IPS-18a (cell line): ENCODE data around the gene ACTG2.

Source experiments
- H3K27ac ChIP-seq: one replicate; pipeline ENCODE4 v1.5.1; 2013; ENCODE audit warnings: low read length
- H3K27me3 ChIP-seq: one replicate; pipeline ENCODE4 v1.6.1; 2013; ENCODE audit warnings: mild to moderate bottlenecking, low read length; ENCODE audit not compliant: control insufficient read depth, insufficient read depth
- H3K36me3 ChIP-seq: one replicate; pipeline ENCODE4 v1.6.1; 2013; ENCODE audit warnings: low read depth, low read length; ENCODE audit not compliant: control insufficient read depth
- H3K4me1 ChIP-seq: one replicate; pipeline ENCODE4 v1.6.1; 2013; ENCODE audit warnings: low read depth, low read length; ENCODE audit not compliant: control insufficient read depth
- H3K4me3 ChIP-seq: one replicate; pipeline ENCODE4 v1.5.1; 2013; ENCODE audit warnings: low read length
- H3K9ac ChIP-seq: one replicate; pipeline ENCODE4 v1.6.1; 2013; ENCODE audit warnings: mild to moderate bottlenecking, low read length, moderate library complexity
- H3K9me3 ChIP-seq: one replicate; pipeline ENCODE4 v1.6.1; 2013; ENCODE audit warnings: low read depth, low read length; ENCODE audit not compliant: control insufficient read depth

Gene ACTG2

DNA sequence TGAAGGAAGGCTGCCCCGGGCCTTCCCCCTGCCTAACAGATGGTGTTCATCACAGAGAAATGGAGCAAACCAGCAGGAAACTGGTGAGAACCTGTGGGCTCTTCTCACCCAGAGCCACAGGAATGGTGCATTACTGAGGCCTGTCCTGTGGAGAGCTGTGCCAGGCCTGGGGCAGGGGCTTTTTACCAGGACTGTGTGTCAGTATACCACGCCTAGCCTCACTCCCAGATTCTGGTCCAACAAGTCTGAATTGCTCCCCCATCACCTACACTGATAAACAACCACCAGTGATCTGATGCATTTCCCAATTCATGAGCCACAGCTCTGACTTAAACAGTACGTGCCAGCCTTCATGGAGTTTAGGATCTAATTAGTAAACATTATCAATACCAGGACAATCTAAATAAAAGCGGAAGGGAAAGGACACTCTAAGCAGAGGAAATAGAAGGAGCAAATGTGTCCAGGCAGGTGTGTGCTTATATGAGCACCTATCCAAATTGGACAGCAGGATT, 24.9 kb downstream of the ACTG2 start:
- Histone ChIP-seq H3K9me3 (no peaks in the 10 kb centered on the region), H3K4me3 (no peak overlapping the region), H3K36me3 (no peaks in the 10 kb centered on the region), H3K4me1 (peaks cover 3% of the 10 kb centered on the region), H3K9ac (no peak overlapping the region), H3K27ac (no peak overlapping the region), H3K27me3 (peaks cover 5% of the 10 kb centered on the region)

DNA sequence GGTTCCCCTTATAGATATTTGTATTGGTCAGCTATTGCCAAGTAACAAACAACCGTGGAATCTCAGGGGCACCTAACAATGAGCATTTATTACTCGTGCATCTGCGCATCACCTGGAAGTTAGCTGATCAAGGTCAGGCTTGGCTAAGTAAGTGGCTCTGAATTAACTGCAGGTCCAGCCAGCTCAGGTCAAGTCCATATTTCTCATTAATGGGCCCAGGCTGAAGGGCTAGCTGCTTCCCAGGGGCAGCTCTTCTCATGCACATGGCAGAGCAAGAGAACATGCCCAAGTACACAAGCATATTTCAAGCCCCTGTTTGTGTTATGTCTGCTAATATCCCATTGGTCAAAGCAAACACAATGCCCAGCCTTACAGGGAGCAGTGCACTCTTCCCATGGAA, 26.0 kb downstream of the ACTG2 start:
- Histone ChIP-seq H3K9ac (no peak overlapping the region), H3K4me1 (peaks cover 3% of the 10 kb centered on the region), H3K4me3 (no peak overlapping the region), H3K27me3 (peaks cover 5% of the 10 kb centered on the region), H3K27ac (no peak overlapping the region), H3K9me3 (no peaks in the 10 kb centered on the region), H3K36me3 (no peaks in the 10 kb centered on the region)

- no peaks in the 10 kb centered on the region for H3K36me3 ChIP-seq
- no peak overlapping the region for H3K27ac ChIP-seq
- H3K9ac ChIP-seq: no peak overlapping the region
- peaks cover 3% of the 10 kb centered on the region for H3K4me1 ChIP-seq
- H3K4me3 ChIP-seq: no peak overlapping the region
- peaks cover 5% of the 10 kb centered on the region for H3K27me3 ChIP-seq
- no peaks in the 10 kb centered on the region for H3K9me3 ChIP-seq
These were observed 26.9 kb downstream of the ACTG2 start for GRCh38 chr2:73919596-73920228.

DNA sequence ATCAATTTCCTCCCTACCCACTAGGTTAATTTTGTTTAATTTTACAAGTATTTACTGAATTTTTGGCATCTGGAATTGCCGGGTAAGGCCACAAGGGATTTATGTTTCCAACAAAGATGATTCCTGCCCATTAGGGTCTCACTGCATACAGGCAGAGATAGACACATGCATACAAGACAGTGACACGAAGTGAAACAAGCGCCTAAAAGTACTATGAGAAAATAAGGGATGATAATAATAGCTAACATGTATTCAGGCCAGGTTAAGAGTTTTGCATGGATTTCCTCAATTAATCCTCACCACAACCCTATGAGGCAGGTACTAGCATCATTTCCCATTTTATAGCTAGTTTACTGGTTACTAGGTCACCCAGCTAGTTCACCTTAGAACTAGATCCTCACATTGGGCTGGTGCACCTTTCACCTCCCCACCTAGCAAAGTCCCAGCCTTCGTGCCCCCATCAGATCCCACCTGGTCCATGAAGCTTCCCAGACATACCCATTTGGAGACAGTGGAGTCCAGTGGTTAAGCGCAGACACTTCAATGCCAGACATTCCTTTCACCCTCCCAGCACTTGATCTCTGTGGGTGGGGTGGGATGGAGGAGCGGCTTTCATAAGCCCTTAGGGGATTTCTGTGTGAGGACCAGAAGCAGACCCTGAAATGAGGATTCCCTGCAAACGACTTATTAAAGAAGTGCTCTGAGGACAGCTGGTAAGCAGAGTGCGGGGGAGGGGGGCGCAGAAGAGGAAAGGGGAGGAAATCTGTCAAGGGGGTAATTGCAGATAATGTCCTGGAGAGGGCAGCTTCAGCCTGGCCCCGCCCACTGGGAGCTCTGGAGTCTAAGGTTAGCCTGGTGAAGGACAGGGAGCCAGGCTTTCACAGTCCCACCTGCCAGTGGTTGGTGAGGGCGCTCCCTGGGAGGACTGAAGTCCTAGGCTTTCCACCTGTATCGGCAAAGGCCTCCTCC, 28.1 kb downstream of the ACTG2 start:
- H3K9me3 ChIP-seq: no peaks in the 10 kb centered on the region
- no peaks in the 10 kb centered on the region for H3K36me3 ChIP-seq
- H3K4me1 ChIP-seq: peaks cover 3% of the 10 kb centered on the region
- H3K9ac ChIP-seq: no peak overlapping the region
- no peak overlapping the region for H3K27ac ChIP-seq
- peaks cover 5% of the 10 kb centered on the region for H3K27me3 ChIP-seq
- H3K4me3 ChIP-seq: peak overlapping the region; percentile 4

DNA sequence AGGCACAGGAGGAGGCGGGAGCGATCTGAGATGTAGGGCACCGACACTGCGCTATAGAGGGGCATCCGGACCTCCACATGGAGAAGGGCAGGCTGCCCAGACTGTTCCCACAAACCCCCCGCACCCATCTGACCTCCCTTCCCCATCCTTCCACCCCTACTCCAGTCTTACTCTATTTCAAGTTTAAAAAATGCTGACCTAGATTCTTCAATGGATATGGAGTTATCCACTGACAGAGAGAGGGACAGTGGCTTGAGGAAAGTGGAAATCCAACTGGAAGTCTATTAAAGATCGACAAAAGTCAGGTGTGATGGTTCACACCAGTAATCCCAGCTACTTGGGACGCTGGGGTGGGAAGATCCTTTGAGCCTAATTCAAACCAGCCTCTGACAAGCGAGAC, 28.8 kb downstream of the ACTG2 start:
- Histone ChIP-seq H3K27ac (no peak overlapping the region), H3K4me3 (no peak overlapping the region), H3K9ac (no peak overlapping the region), H3K4me1 (peaks cover 3% of the 10 kb centered on the region), H3K9me3 (no peaks in the 10 kb centered on the region), H3K27me3 (peaks cover 5% of the 10 kb centered on the region), H3K36me3 (no peaks in the 10 kb centered on the region)

DNA sequence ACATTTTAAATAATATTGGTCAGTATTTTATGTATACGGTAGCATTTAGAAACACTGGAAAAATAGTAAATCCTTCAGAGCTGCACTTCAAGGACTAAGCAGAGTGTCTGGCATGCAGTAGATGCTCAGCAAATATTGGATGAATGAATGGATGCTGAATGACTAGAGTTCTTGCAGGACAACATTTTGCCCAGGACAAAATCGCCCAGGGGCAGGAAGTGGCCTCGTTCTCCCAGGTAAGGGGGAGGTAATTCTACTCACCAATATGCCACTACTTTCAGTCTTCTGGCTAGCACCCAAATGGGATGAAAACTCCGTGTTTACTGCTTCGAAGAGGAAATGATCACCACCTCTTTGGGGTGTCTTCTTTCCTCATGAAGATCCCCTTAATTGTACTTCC, 29.9 kb downstream of the ACTG2 start:
- peaks cover 5% of the 10 kb centered on the region for H3K27me3 ChIP-seq
- no peak overlapping the region for H3K27ac ChIP-seq
- peaks cover 3% of the 10 kb centered on the region for H3K4me1 ChIP-seq
- no peak overlapping the region for H3K4me3 ChIP-seq
- H3K9me3 ChIP-seq: no peaks in the 10 kb centered on the region
- H3K9ac ChIP-seq: no peak overlapping the region
- H3K36me3 ChIP-seq: no peaks in the 10 kb centered on the region

DNA sequence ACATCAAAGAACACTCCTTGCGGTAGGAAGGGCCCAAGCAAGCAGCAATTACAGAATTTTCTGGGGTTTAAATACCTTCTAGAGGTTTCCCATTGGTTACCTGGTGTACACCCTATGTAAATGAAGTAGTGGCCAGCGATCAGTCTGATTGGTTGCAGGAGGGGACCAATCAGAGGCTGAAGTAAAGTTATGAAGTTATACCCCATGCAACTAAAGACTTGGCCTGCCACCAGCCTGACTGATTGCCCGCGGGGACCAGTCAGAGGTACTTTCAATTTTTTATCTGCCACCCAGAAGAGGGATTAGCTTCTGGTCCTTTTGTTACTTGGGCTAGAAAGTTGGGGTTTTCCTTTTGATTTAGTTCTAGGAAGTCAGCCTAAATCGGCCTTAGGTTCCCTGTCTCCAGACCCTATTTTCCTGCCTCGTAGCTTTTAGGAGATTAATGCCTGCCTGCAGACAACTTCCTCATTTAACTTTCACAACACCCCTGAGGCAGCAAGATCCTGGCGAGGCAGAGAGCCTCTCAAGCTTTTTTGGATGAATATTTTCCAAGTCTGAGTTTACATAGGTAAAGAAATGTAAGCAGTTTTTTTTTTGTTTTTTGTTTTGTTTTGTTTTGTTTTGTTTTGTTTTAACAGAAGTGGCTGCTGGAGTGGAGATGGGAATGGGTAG, 32.4 kb downstream of the ACTG2 start:
- Histone ChIP-seq H3K9ac (no peak overlapping the region), H3K4me3 (no peak overlapping the region), H3K27me3 (no peaks in the 10 kb centered on the region), H3K9me3 (no peaks in the 10 kb centered on the region), H3K4me1 (peaks cover 3% of the 10 kb centered on the region), H3K27ac (no peak overlapping the region), H3K36me3 (no peaks in the 10 kb centered on the region)

DNA sequence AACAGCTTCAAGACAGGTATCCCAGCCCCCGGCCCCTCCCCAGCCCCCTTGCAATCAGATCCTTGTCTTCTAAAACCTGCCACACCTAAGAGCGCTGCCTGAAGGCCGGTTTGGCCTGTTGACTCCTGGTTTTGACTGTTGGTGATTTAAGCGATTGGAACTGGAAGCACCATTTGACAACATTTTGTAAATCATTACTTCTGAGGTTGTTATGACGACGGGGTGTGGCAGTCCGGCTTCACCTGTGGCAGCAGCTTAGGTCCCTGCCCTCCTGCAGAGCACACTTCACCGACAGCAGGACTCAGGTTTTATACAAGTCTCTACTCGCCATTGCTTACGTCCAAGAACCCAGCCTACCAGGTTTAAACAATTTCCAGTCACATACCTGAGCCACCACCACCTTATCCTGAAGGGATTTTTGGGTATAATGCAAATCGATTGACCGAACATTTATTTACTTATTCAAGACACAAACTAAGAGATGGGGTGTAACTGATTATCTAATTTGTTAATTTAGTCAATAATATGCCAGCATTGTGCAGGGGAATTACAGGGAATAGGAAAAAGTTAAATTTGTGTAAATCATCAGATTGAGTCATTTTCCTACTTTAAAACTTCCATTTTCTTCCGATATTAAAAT, 33.2 kb downstream of the ACTG2 start:
- H3K9ac ChIP-seq: peak overlapping the region; percentile 98
- H3K4me1 ChIP-seq: peaks cover under 1% of the 10 kb centered on the region
- peak overlapping the region; percentile 95 for H3K4me3 ChIP-seq
- no peaks in the 10 kb centered on the region for H3K36me3 ChIP-seq
- no peaks in the 10 kb centered on the region for H3K27me3 ChIP-seq
- H3K27ac ChIP-seq: no peak overlapping the region
- no peaks in the 10 kb centered on the region for H3K9me3 ChIP-seq

- Histone ChIP-seq H3K36me3 (no peaks in the 10 kb centered on the region), H3K27ac (peak within 1 kb of the TSS; percentile 69), H3K4me3 (peak within 1 kb of the TSS; percentile 95), H3K9me3 (no peaks in the 10 kb centered on the region), H3K4me1 (no peaks in the 10 kb centered on the region), H3K9ac (peak within 1 kb of the TSS; percentile 98), H3K27me3 (no peaks in the 10 kb centered on the region)
These were observed 33.9 kb downstream of the ACTG2 start, which contains the start of gene DGUOK for GRCh38 chr2:73926493-73927327. Gene DGUOK (plus strand): TSS chr2:73926880. CDS start chr2:73926911, 31 bp downstream.

DNA sequence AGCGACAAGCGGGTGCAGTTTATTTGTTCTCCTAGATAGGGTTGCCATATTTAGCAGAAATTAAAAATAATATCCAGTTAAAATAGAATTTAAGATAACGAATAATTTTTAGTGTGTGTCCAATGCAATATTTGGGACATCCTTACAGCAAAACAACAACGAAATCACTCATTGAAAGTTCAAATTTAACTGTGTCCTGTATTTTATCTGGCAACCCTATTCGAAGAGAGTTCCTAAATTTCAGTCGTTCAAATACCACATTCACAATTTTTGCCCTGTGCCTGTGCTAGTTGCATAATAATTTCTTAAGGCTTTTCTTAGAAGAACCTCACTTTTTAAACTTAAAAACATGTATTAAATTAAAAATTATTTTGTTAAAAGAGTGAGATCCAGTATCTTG, 34.5 kb downstream of the ACTG2 start:
- no peaks in the 10 kb centered on the region for H3K36me3 ChIP-seq
- H3K27ac ChIP-seq: peak overlapping the region; percentile 69

More for the DNA sequence above, 34.5 kb downstream of the ACTG2 start:
- Histone ChIP-seq H3K9ac (peak overlapping the region; percentile 98), H3K9me3 (no peaks in the 10 kb centered on the region), H3K4me1 (no peaks in the 10 kb centered on the region), H3K4me3 (peak overlapping the region; percentile 95), H3K27me3 (no peaks in the 10 kb centered on the region)
